H1 (cell line): Measurements from ENCODE around the gene ZNF280C. TPM values are rescaled to one million over a fixed set of nuclear protein-coding genes. Genes with fewer than 3 reads are reported as not detected.

ENCODE experiments used
- CTCF ChIA-PET: fragments of 300-600 bp; sonication (Branson Sonifier 250); formaldehyde crosslinking; loops from one replicate; lab custom pipeline; 2021; ENCODE audit not compliant: partially characterized antibody; lab: Charles Lee
- POLR2A ChIA-PET: fragments of 300-600 bp; sonication (Branson Sonifier 250); formaldehyde crosslinking; loops from one replicate; lab custom pipeline; 2021; ENCODE audit warnings: inconsistent platforms; ENCODE audit not compliant: partially characterized antibody; lab: Charles Lee
- DNase-seq, 2 experiments: peaks; one replicate each; pipeline versions ENCODE4 v3.0.0 to v3.0.0-alpha.2; 2010 to 2022; ENCODE audit warnings: low spot score in 2 of 2, low read depth in 1 of 2, mixed read lengths in 1 of 2
- FAIRE-seq: peaks from 2 replicates; lab custom pipeline; 2011; peaks lifted over from hg19 to GRCh38; lab: Jason Lieb, UNC
- H2AFZ ChIP-seq: 2 replicates; pipeline ENCODE4 v1.8.1; 2012; ENCODE audit warnings: low read length, inconsistent platforms
- H2AK5ac ChIP-seq: 2 replicates; pipeline ENCODE4 v1.6.1; 2013; ENCODE audit warnings: low read depth, low read length
- H2BK120ac ChIP-seq: replicated peaks from 2 replicates; pipeline ENCODE3; 2013; ENCODE audit warnings: low read depth, low read length, inconsistent platforms
- H2BK12ac ChIP-seq: 2 replicates; pipeline ENCODE4 v1.6.1; 2013; ENCODE audit warnings: low read depth, low read length
- H2BK15ac ChIP-seq: 2 replicates; pipeline ENCODE4 v1.6.1; 2013; ENCODE audit warnings: low read length
- H2BK20ac ChIP-seq: 2 replicates; pipeline ENCODE4 v1.6.1; 2013; ENCODE audit warnings: low read length
- H2BK5ac ChIP-seq: 2 replicates; pipeline ENCODE4 v1.6.1; 2013; ENCODE audit warnings: low read depth, low read length
- H3K14ac ChIP-seq: 2 replicates; pipeline ENCODE4 v1.6.1; 2013; ENCODE audit warnings: inconsistent platforms; ENCODE audit not compliant: insufficient read length
- H3K18ac ChIP-seq: 2 replicates; pipeline ENCODE4 v1.6.1; 2013; ENCODE audit warnings: low read length; ENCODE audit errors: extremely low read depth
- H3K23ac ChIP-seq: 2 replicates; pipeline ENCODE4 v1.6.1; 2013; ENCODE audit warnings: inconsistent platforms; ENCODE audit not compliant: insufficient read length
- H3K23me2 ChIP-seq: 2 replicates; pipeline ENCODE4 v1.6.1; 2013; ENCODE audit warnings: low read depth, low read length
- H3K27ac ChIP-seq: 2 replicates; pipeline ENCODE4 v1.6.1; 2011; ENCODE audit warnings: low read depth, low read length, inconsistent platforms
- H3K27me3 ChIP-seq, 4 experiments: replicated peaks in 1 of 4; 1 replicate in 1 of 4; 2 replicates in 3 of 4; pipeline versions ENCODE4 v1.6.1 to v1.8.1; 2011 to 2013; ENCODE audit warnings: low read length in 3 of 4, mild to moderate bottlenecking in 3 of 4, inconsistent platforms in 2 of 4, mixed read lengths in 2 of 4, moderate library complexity in 1 of 4; ENCODE audit not compliant: control insufficient read depth in 3 of 4, insufficient read depth in 3 of 4; ENCODE audit errors: extremely low read depth in 1 of 4
- H3K36me3 ChIP-seq, 4 experiments: 2 replicates each; pipeline versions ENCODE4 v1.6.1 to v1.8.1; 2011 to 2013; ENCODE audit warnings: mild to moderate bottlenecking in 4 of 4, low read length in 3 of 4, moderate library complexity in 2 of 4, control low read depth in 1 of 4, inconsistent platforms in 1 of 4; ENCODE audit not compliant: insufficient read depth in 4 of 4, control insufficient read depth in 2 of 4
- H3K4ac ChIP-seq: replicated peaks from 2 replicates; pipeline ENCODE3; 2013; ENCODE audit warnings: low read length, low read depth, mixed read lengths, inconsistent platforms; ENCODE audit not compliant: insufficient read length
- H3K4me1 ChIP-seq, 4 experiments: replicated peaks in 1 of 4; 1 replicate in 1 of 4; 2 replicates in 3 of 4; pipeline versions ENCODE4 v1.6.1 to v1.8.1; 2011 to 2013; ENCODE audit warnings: low read length in 3 of 4, inconsistent platforms in 2 of 4, mixed read lengths in 1 of 4; ENCODE audit not compliant: insufficient read depth in 4 of 4, control insufficient read depth in 3 of 4
- H3K4me2 ChIP-seq, 2 experiments: 2 replicates each; pipeline versions ENCODE4 v1.6.1 to v1.8.1; 2011 to 2013; ENCODE audit warnings: low read depth in 2 of 2, low read length in 2 of 2, control low read depth in 1 of 2, inconsistent platforms in 1 of 2, mild to moderate bottlenecking in 1 of 2; ENCODE audit not compliant: insufficient read depth in 1 of 2
- H3K4me3 ChIP-seq, 4 experiments: fragments of 200-600, 300-600 bp in 1 of 4; sonication (generic), shearing (Covaris generic), sonication (Bioruptor Twin) in 1 of 4; 2 replicates each; pipeline versions ENCODE4 v1.5.1 to v1.8.1; 2011 to 2016; ENCODE audit warnings: low read length in 4 of 4, low read depth in 3 of 4, control low read depth in 2 of 4, inconsistent platforms in 2 of 4, mild to moderate bottlenecking in 2 of 4, mixed read lengths in 1 of 4, moderate library complexity in 1 of 4; ENCODE audit not compliant: insufficient read depth in 2 of 4; ENCODE audit errors: extremely low read depth in 1 of 4
- H3K56ac ChIP-seq: replicated peaks from 2 replicates; pipeline ENCODE3; 2013; ENCODE audit warnings: low read depth, mild to moderate bottlenecking, mixed read lengths, low read length, inconsistent platforms; ENCODE audit not compliant: insufficient read length
- H3K79me1 ChIP-seq: 2 replicates; pipeline ENCODE4 v1.6.1; 2013; ENCODE audit warnings: low read depth, low read length, control low read depth
- H3K79me2 ChIP-seq, 2 experiments: 2 replicates each; pipeline versions ENCODE4 v1.6.1 to v1.8.1; 2012 to 2013; ENCODE audit warnings: low read length in 2 of 2, mild to moderate bottlenecking in 2 of 2, inconsistent platforms in 1 of 2; ENCODE audit not compliant: insufficient read depth in 2 of 2, control insufficient read depth in 1 of 2
- H3K9ac ChIP-seq, 4 experiments: replicated peaks in 1 of 4; 1 replicate in 1 of 4; 2 replicates in 3 of 4; pipeline versions ENCODE4 v1.6.1 to v1.8.1; 2011 to 2013; ENCODE audit warnings: low read depth in 3 of 4, low read length in 3 of 4, control low read depth in 2 of 4, mild to moderate bottlenecking in 2 of 4, moderate library complexity in 2 of 4, inconsistent platforms in 1 of 4; ENCODE audit errors: extremely low read depth in 1 of 4
- H3K9me3 ChIP-seq, 2 experiments: 2 replicates each; pipeline versions ENCODE4 v1.6.1 to v1.8.1; 2012 to 2013; ENCODE audit warnings: mild to moderate bottlenecking in 2 of 2, moderate library complexity in 2 of 2, control low read depth in 1 of 2, inconsistent platforms in 1 of 2, low read depth in 1 of 2, low read length in 1 of 2, mixed read lengths in 1 of 2; ENCODE audit not compliant: insufficient read depth in 2 of 2
- H4K20me1 ChIP-seq, 2 experiments: replicated peaks in 1 of 2; 2 replicates each; pipeline versions ENCODE3 to v1.8.1; 2011 to 2013; ENCODE audit warnings: inconsistent platforms in 2 of 2, low read length in 2 of 2, mild to moderate bottlenecking in 1 of 2; ENCODE audit not compliant: insufficient read depth in 2 of 2, control insufficient read depth in 1 of 2
- H4K5ac ChIP-seq: 2 replicates; pipeline ENCODE4 v1.6.1; 2013; ENCODE audit warnings: low read length, low read depth, mixed read lengths, inconsistent platforms; ENCODE audit not compliant: insufficient read length
- H4K8ac ChIP-seq: 2 replicates; pipeline ENCODE4 v1.8.0; 2013; ENCODE audit warnings: mild to moderate bottlenecking, moderate library complexity, low read length, inconsistent platforms; ENCODE audit not compliant: insufficient read depth; ENCODE audit errors: extremely low read depth
- H4K91ac ChIP-seq: replicated peaks from 2 replicates; pipeline ENCODE3; 2013; ENCODE audit warnings: low read length, mixed read lengths, inconsistent platforms; ENCODE audit not compliant: insufficient read length
- SIN3A ChIP-seq, 2 experiments: IDR thresholded peaks in 1 of 2; conservative IDR thresholded peaks in 1 of 2; 2 replicates each; pipeline ENCODE4 v1.6.1; 2011 to 2012; ENCODE audit warnings: low read length in 2 of 2, improper control_type of control experiment in 1 of 2, low read depth in 1 of 2, mild to moderate bottlenecking in 1 of 2
- WGBS, 2 experiments: shearing (Covaris generic) in 1 of 2; methylation state at CpG; one replicate each; pipeline versions ENCODE4 v1.1.6 to v1.1.7; 2013 to 2015; ENCODE audit warnings: low lambda C conversion rate in 2 of 2, mixed read lengths in 2 of 2, inconsistent platforms in 1 of 2, low coverage in 1 of 2, missing lambda C conversion rate in 1 of 2; ENCODE audit not compliant: insufficient replicate concordance in 2 of 2, insufficient coverage in 1 of 2, insufficient read length in 1 of 2; ENCODE audit errors: extremely low coverage in 1 of 2, missing lambda C conversion rate in 1 of 2; 5-methylcytosine and 5-hydroxymethylcytosine counted together
- polyA plus RNA-seq, 7 experiments: library from polyadenylated mRNA; depleted of rRNA in 3 of 7; stranded (reverse) in 5 of 7; unstranded in 2 of 7; fragments of >200 nt in 5 of 7; fragments of 200-250 nt in 2 of 7; gene quantifications; 1 replicate in 5 of 7; 2 replicates in 1 of 7; 4 replicates in 1 of 7; pipeline versions ENCODE4 v1.2.1 to v1.2.3, GENCODE V29; 2011 to 2013; ENCODE audit warnings: missing spikeins in 2 of 7, mixed read lengths in 2 of 7
- total RNA-seq: library from RNA; stranded (reverse); fragmentation: NEBNext Ultra II Directional; extraction: Animal tissue kit (Norgen Biotek cat#: 25700); gene quantifications from 2 replicates; pipeline ENCODE4 v1.2.1, GENCODE V29; 2021

ZNF280C gene
- total and polyA plus RNA-seq, 2 of the 8 experiments (the other 6 are each of a cell fraction or from before 2014, with no cell fraction given) = 8.4 to 13.4 TPM

DNA sequence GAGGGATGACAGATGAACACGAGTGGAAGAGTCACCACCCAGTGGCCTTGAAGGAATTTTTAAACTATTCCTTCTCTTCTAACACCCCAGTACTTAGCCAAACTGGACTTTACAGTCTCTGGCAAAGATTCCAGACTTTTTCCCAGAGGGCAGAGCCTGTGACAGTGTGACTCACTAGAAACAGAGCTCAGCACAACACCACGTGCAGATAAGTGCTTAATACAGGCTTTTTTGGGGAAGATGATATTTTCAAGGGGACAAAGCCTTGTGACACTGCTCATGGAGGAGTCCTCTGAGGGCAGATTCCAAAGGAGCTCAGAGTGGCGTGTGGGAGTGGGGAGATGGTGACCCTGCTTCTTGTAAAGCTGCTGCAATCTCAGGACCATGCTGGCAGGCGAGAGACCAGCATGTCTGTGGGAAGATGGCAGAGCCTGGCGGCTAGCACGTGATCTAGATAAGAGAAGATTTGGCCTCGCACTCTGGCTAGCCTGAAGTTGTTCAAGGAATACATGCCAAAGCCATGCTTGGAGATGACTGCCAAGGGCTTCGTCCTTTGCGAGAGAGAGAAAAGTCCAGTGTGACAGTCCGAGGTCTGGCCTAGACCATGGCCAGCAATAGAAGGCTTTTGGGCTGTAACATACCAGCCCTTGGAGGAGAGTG lies 94.5 kb downstream of the ZNF280C start:
- ChIA-PET CTCF (interaction anchor here (0.6 to 0.8 kb wide), 3 partner anchors 14 to 249 kb away, joined by 3 read pairs; no protein-coding TSS in a partner anchor), POLR2A (interaction anchor here (0.8 kb wide), 1 partner anchor 9 kb away, joined by 3 read pairs; the partner anchor contains the start of gene AIFM1)
- H3K23me2 ChIP-seq = peaks cover 13% of the 10 kb centered on the region; the same call in 1 of the 2 replicates
- WGBS, 2 experiments = 84% methylated on average over 7 of the region's 10 CpGs; no CpG with 5 or more reads in 1 of the 2 experiments
- H3K27me3 ChIP-seq = peaks cover 0 to 11% (median 9%) of the 10 kb centered on the region in 4 experiments; a peak in 6 of 7 replicates
- no peak overlapping the region for H4K5ac ChIP-seq
- no peak for DNase-seq
- H2BK20ac ChIP-seq = no peak overlapping the region
- H3K9ac ChIP-seq = no peak overlapping the region
- no peak overlapping the region for H2BK12ac ChIP-seq
- no peak for FAIRE-seq
- peaks cover 0 to 6% (median 0%) of the 10 kb centered on the region in 4 experiments; a peak in 3 of 7 replicates for H3K4me1 ChIP-seq
- no peak for TF ChIP-seq SIN3A (conservative IDR thresholded peaks at IDR 0.05 in 1 of 2, IDR thresholded peaks at IDR 0.05 in 1 of 2; ENCODE audit: low read depth in 1 of 2, low read length in 2 of 2)
- no peak overlapping the region for H4K91ac ChIP-seq
- no peak overlapping the region for H3K14ac ChIP-seq
- H3K9me3 ChIP-seq = no peaks in the 10 kb centered on the region
- H3K23ac ChIP-seq = no peak overlapping the region
- no peak overlapping the region for H3K4me3 ChIP-seq
- no peak overlapping the region for H3K4me2 ChIP-seq
- 0 out of 2 replicates have a peak overlapping the region, but pooled peaks have one; percentile 39 for H2AK5ac ChIP-seq
- H3K79me2 ChIP-seq = no peaks in the 10 kb centered on the region
- no peak overlapping the region for H3K4ac ChIP-seq
- H3K18ac ChIP-seq = no peak overlapping the region
- no peaks in the 10 kb centered on the region for H3K36me3 ChIP-seq
- no peak overlapping the region for H2AFZ ChIP-seq
- H2BK5ac ChIP-seq = no peak overlapping the region
- no peak overlapping the region for H3K56ac ChIP-seq
- no peak overlapping the region for H4K8ac ChIP-seq
- H2BK15ac ChIP-seq = no peak overlapping the region
- H4K20me1 ChIP-seq = no peaks in the 10 kb centered on the region
- no peak overlapping the region for H3K27ac ChIP-seq
- no peak overlapping the region for H2BK120ac ChIP-seq
- H3K79me1 ChIP-seq = no peaks in the 10 kb centered on the region
